OCI-LY7 (cell line): Measurements from ENCODE around the gene NUDCD3.

Experiments used
- CTCF ChIP-seq: fragments of 200-600 bp; sonication (generic); conservative IDR thresholded peaks from 2 replicates; pipeline ENCODE4 v1.5.1; 2014; ENCODE audit warnings: mild to moderate bottlenecking, antibody characterized with exemption, low read length, moderate library complexity, mixed read lengths
- EZH2phosphoT487 ChIP-seq: fragments of 200-600 bp; sonication (generic); IDR thresholded peaks from 2 replicates; pipeline ENCODE4 v1.6.1; 2018; ENCODE audit warnings: low read depth, borderline replicate concordance, mild to moderate bottlenecking, mixed run types, antibody characterized with exemption, low read length, moderate library complexity, mixed read lengths

- TF ChIP-seq CTCF = no peak
- no peak for TF ChIP-seq EZH2phosphoT487
These were observed 149.1 kb downstream of the NUDCD3 start for GRCh38 chr7:44341401-44341800.
